HFF-Myc (cell line): ENCODE results near the gene TPRG1.

Experiments
- DNase-seq: peaks from one replicate; pipeline ENCODE4 v3.0.0-alpha.2; 2011; ENCODE audit warnings: low read depth; ENCODE audit errors: extremely low read depth
- H3K4me3 ChIP-seq: replicated peaks from 2 replicates; pipeline ENCODE4 v1.5.1; 2011; ENCODE audit warnings: low read depth, mild to moderate bottlenecking, control low read depth, low read length
- TF ChIP-seq, protein P1 (sequence below): IDR thresholded peaks from 2 replicates; pipeline ENCODE4 v1.5.1; 2012; ENCODE audit warnings: mild to moderate bottlenecking, low read depth, low read length, control low read depth; ENCODE audit errors: missing control alignments

Gene TPRG1

GRCh38 chr3:189308608-189309007 is 136.8 kb downstream of the TPRG1 start:
- no peak for DNase-seq
- no peak overlapping the region for H3K4me3 ChIP-seq
- TF ChIP-seq, protein P1, sequence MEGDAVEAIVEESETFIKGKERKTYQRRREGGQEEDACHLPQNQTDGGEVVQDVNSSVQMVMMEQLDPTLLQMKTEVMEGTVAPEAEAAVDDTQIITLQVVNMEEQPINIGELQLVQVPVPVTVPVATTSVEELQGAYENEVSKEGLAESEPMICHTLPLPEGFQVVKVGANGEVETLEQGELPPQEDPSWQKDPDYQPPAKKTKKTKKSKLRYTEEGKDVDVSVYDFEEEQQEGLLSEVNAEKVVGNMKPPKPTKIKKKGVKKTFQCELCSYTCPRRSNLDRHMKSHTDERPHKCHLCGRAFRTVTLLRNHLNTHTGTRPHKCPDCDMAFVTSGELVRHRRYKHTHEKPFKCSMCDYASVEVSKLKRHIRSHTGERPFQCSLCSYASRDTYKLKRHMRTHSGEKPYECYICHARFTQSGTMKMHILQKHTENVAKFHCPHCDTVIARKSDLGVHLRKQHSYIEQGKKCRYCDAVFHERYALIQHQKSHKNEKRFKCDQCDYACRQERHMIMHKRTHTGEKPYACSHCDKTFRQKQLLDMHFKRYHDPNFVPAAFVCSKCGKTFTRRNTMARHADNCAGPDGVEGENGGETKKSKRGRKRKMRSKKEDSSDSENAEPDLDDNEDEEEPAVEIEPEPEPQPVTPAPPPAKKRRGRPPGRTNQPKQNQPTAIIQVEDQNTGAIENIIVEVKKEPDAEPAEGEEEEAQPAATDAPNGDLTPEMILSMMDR, result no peak

- no peak overlapping the region for H3K4me3 ChIP-seq
- TF ChIP-seq, protein P1, result no peak
- DNase-seq, result no peak
Observed at GRCh38 chr3:189309400-189309975, 137.7 kb downstream of the TPRG1 start.

GRCh38 chr3:189311521-189311920 is 139.8 kb downstream of the TPRG1 start:
- H3K4me3 ChIP-seq, result no peak overlapping the region
- DNase-seq, result no peak
- TF ChIP-seq, protein P1, result no peak

GRCh38 chr3:189312866-189313265 is 141.1 kb downstream of the TPRG1 start:
- TF ChIP-seq, protein P1, result no peak

DNA sequence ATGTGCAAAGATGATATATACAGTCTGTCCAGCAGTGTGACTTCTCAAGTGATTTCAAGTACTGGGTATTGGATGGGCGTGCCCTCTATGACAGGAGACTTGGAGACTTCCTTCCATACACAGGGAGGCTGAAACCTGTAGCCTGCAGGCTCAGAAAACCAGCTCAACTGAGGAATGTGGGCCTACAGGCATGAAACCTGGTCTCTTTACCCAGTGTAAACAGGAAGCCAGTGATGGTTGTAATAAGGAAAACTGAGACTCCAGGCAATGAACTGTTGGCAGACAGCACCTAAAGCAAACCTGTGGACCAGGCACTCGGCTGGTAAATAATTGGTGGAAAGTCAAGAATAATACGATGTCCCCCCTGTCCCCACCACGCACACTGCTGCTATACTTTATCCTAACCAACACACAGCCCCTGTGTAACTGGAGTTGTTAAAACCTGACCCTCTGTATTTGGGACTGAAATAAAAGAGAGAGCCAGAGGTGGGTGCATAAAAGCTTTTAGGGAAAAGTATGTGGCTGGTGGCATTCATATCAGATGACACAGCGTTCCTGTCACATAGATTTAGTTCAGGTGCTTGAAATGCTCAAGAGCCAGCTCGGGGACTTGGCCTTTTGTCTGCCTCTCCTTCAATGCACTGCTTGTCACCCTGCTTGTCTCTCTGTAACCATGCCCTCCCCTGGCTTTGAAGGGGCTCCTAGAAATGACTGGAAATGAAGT is 144.7 kb downstream of the TPRG1 start:
- DNase-seq, result no peak
- H3K4me3 ChIP-seq, result no peak overlapping the region
- TF ChIP-seq, protein P1, result no peak

More at GRCh38 chr3:189312866-189313265, 141.1 kb downstream of the TPRG1 start:
- no peak overlapping the region for H3K4me3 ChIP-seq
- no peak for DNase-seq

DNA sequence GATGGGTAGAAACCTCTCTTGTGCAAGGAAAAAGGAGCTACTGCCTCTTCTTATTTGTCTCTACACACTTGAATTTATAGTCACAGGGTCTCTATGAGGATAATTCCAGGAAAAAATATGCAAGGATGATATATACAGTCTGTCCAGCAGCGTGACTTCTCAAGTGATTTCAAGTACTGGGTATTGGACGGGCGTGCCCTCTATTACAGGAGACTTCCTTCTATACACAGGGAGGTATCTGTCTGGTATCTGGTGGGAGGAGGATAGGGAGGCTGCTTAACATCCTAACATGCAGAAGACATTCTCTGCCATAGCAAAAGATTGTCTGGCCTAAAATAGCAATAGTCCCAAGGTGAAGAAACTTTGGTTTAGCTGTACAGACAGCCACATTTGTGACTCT is 146.1 kb downstream of the TPRG1 start:
- H3K4me3 ChIP-seq, result no peak overlapping the region
- TF ChIP-seq, protein P1, result no peak
- no peak for DNase-seq
